ENCODE data around the gene BLM.

DNA sequence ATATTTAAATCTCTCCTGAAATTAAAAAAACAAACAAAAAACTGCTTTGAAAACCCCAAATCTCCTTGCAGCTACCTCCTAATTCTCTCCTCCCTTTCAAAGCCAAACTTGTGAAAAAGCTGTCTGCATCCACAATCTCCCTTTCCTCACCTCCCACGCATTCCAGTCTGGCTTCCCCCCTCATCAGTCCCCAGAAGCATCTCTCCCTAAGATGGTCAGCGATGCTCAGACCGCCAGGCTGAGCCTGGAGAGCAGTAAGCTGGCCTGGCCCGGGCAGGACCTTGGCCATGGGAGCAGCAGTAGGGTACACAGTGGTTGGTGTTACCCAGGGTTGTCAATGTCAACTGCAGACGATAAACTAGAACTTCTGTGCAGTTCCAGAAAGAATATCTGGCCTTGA, 32.9 kb upstream of the BLM start:
- TF ChIP-seq, protein P1, sequence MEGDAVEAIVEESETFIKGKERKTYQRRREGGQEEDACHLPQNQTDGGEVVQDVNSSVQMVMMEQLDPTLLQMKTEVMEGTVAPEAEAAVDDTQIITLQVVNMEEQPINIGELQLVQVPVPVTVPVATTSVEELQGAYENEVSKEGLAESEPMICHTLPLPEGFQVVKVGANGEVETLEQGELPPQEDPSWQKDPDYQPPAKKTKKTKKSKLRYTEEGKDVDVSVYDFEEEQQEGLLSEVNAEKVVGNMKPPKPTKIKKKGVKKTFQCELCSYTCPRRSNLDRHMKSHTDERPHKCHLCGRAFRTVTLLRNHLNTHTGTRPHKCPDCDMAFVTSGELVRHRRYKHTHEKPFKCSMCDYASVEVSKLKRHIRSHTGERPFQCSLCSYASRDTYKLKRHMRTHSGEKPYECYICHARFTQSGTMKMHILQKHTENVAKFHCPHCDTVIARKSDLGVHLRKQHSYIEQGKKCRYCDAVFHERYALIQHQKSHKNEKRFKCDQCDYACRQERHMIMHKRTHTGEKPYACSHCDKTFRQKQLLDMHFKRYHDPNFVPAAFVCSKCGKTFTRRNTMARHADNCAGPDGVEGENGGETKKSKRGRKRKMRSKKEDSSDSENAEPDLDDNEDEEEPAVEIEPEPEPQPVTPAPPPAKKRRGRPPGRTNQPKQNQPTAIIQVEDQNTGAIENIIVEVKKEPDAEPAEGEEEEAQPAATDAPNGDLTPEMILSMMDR (optimal IDR thresholded peaks at IDR 0.05 in 1 of 3, IDR thresholded peaks at IDR 0.05 in 1 of 3, conservative IDR thresholded peaks at IDR 0.05 in 1 of 3; ENCODE audit: extremely low read depth in 1 of 3, insufficient read depth in 2 of 3, low read length in 3 of 3) = no peak
- no peak for TF ChIP-seq EZH2 (IDR thresholded peaks at IDR 0.05; ENCODE audit: low read length)

Data from keratinocyte (primary cell).